NB4 (cell line): Measurements from ENCODE around the gene CNTN5.

Experiments
- MAX ChIP-seq: IDR thresholded peaks from 2 replicates; pipeline ENCODE4 v1.6.1; 2011; ENCODE audit warnings: low read depth, low read length
- MYC ChIP-seq: IDR thresholded peaks from 2 replicates; pipeline ENCODE4 v1.6.1; 2011; ENCODE audit warnings: low read depth, low read length
- POLR2A ChIP-seq: IDR thresholded peaks from 2 replicates; pipeline ENCODE4 v1.6.1; 2011; ENCODE audit warnings: mild to moderate bottlenecking; ENCODE audit not compliant: insufficient read length; ENCODE audit errors: extremely low read depth
- TF ChIP-seq, protein P1 (sequence below): IDR thresholded peaks from one replicate; pipeline ENCODE4 v1.5.1; 2012; ENCODE audit warnings: low read depth, low read length

DNA sequence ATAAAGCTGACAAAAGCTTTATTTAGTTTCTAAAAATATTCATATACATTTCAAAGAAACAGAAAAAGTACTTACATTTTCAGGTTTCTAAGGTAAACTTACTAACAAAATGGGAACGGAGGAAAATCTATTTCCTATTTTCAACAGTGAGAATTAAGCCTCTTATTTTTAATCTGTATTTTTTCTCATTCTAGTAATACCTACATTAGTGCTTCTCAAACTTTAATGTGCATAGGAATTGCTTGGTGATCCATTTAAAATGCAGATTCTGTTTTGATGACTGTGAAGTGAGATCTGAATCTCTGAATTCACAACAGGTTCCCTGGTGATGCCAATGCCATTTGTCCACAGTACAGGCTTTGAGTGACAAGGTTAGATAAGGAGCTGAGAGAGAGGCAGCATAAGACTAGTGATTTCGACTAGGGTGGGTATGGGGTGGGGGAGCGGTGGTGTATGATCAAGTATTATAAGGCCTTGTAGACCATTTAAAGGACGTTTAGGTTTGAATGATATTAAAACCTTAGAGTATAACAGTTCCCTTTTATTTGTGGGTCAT, 402.8 kb downstream of the CNTN5 start:
- TF ChIP-seq MYC (no peak), POLR2A (no peak), MAX (no peak)
- TF ChIP-seq, protein P1, sequence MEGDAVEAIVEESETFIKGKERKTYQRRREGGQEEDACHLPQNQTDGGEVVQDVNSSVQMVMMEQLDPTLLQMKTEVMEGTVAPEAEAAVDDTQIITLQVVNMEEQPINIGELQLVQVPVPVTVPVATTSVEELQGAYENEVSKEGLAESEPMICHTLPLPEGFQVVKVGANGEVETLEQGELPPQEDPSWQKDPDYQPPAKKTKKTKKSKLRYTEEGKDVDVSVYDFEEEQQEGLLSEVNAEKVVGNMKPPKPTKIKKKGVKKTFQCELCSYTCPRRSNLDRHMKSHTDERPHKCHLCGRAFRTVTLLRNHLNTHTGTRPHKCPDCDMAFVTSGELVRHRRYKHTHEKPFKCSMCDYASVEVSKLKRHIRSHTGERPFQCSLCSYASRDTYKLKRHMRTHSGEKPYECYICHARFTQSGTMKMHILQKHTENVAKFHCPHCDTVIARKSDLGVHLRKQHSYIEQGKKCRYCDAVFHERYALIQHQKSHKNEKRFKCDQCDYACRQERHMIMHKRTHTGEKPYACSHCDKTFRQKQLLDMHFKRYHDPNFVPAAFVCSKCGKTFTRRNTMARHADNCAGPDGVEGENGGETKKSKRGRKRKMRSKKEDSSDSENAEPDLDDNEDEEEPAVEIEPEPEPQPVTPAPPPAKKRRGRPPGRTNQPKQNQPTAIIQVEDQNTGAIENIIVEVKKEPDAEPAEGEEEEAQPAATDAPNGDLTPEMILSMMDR, result no peak
